K562 (cell line): ENCODE results near the gene INTS6L. TPM values are rescaled to one million over a fixed set of nuclear protein-coding genes. Genes with fewer than 3 reads are reported as not detected.

ENCODE experiments used
- ATAC-seq: fragments of 200-7000 bp; cut with Tn5 transposase; 3 replicates; pipeline ENCODE4 v1.9.1; 2020; ENCODE audit warnings: moderate library complexity
- BruUV-seq: library from RNA; stranded (reverse); fragments of 400-500 nt; replicated peaks from 2 replicates; lab custom pipeline; 2021; lab: Mats Ljungman, UMichigan
- CTCF ChIA-PET: fragments of 300-600 bp; formaldehyde crosslinking; extraction: SDS; loops from one replicate; lab custom pipeline; 2021; ENCODE audit warnings: low intra/inter-chr PET ratio; lab: Yijun Ruan, JAX
- POLR2A ChIA-PET: fragments of 300-600, 350-650 bp; sonication (Branson Sonifier 250); formaldehyde crosslinking; extraction: SDS; loops from one replicate; lab custom pipeline; 2021; ENCODE audit warnings: antibody characterized with exemption, inconsistent platforms; lab: Yijun Ruan, JAX
- DNase-seq, 4 experiments: peaks; one replicate each; pipeline versions ENCODE4 v3.0.0 to v3.0.0-alpha.2; 2011 to 2018; ENCODE audit warnings: low spot score in 3 of 4, mixed read lengths in 3 of 4; ENCODE audit errors: extremely low read depth in 1 of 4
- FAIRE-seq: peaks from 2 replicates; lab custom pipeline; 2011; peaks lifted over from hg19 to GRCh38; lab: Jason Lieb, UNC
- H2AFZ ChIP-seq: 2 replicates; pipeline ENCODE4 v1.6.0; 2011; ENCODE audit warnings: low read depth, low read length, control low read depth, inconsistent platforms
- H3K27ac ChIP-seq: fragments of 200-600 bp; 3 replicates; pipeline ENCODE4 v1.8.0; 2011; ENCODE audit warnings: low read depth, mild to moderate bottlenecking, control low read depth, inconsistent platforms, low read length, moderate library complexity, mixed read lengths; ENCODE audit errors: extremely low read depth
- H3K27me3 ChIP-seq, 2 experiments: fragments of 300-600 bp in 1 of 2; 2 replicates in 1 of 2; 3 replicates in 1 of 2; pipeline versions ENCODE4 v1.6.0 to v1.8.0; 2011; ENCODE audit warnings: inconsistent platforms in 2 of 2, low read length in 2 of 2, mild to moderate bottlenecking in 1 of 2, mixed read lengths in 1 of 2, moderate library complexity in 1 of 2; ENCODE audit not compliant: control insufficient read depth in 2 of 2, insufficient read depth in 2 of 2
- H3K36me3 ChIP-seq: fragments of 300-600 bp; 3 replicates; pipeline ENCODE4 v1.8.0; 2011; ENCODE audit warnings: mild to moderate bottlenecking, low read length, inconsistent platforms; ENCODE audit not compliant: control insufficient read depth, insufficient read depth
- H3K4me1 ChIP-seq, 2 experiments: fragments of 200-600 bp in 1 of 2; replicated peaks in 1 of 2; 2 replicates in 1 of 2; 3 replicates in 1 of 2; pipeline versions ENCODE4 v1.5.1 to v1.8.0; 2011; ENCODE audit warnings: inconsistent platforms in 2 of 2, low read length in 2 of 2, mild to moderate bottlenecking in 1 of 2, mixed read lengths in 1 of 2, moderate library complexity in 1 of 2; ENCODE audit not compliant: control insufficient read depth in 2 of 2, insufficient read depth in 2 of 2
- H3K4me2 ChIP-seq: 2 replicates; pipeline ENCODE4 v1.6.1; 2011; ENCODE audit warnings: low read length, control low read depth, inconsistent platforms, mixed read lengths; ENCODE audit not compliant: insufficient read depth
- H3K4me3 ChIP-seq: fragments of 200-600 bp; sonication (generic), shearing (Covaris generic); 2 replicates; pipeline ENCODE4 v1.5.1; 2016; ENCODE audit warnings: control low read depth, inconsistent platforms
- H3K79me2 ChIP-seq: fragments of 200-600 bp; 3 replicates; pipeline ENCODE4 v1.8.0; 2011; ENCODE audit warnings: low read length, inconsistent platforms; ENCODE audit not compliant: control insufficient read depth, insufficient read depth
- H3K9ac ChIP-seq, 2 experiments: 2 replicates each; pipeline versions ENCODE4 v1.6.0 to v1.6.1; 2011; ENCODE audit warnings: low read depth in 2 of 2, low read length in 2 of 2, control low read depth in 1 of 2, inconsistent platforms in 1 of 2, mild to moderate bottlenecking in 1 of 2, mixed read lengths in 1 of 2; ENCODE audit not compliant: insufficient read depth in 1 of 2
- H3K9me1 ChIP-seq: one replicate; pipeline ENCODE4 v1.6.0; 2011; ENCODE audit warnings: inconsistent platforms, mild to moderate bottlenecking, low read length, moderate library complexity; ENCODE audit not compliant: control insufficient read depth, insufficient read depth
- H3K9me3 ChIP-seq: replicated peaks from 2 replicates; pipeline ENCODE4 v1.5.1; 2011; ENCODE audit warnings: low read depth, low read length, inconsistent platforms; ENCODE audit not compliant: control insufficient read depth, insufficient read depth
- H4K20me1 ChIP-seq: replicated peaks from 2 replicates; pipeline ENCODE4 v1.6.1; 2011; ENCODE audit warnings: low read length, inconsistent platforms, mixed read lengths; ENCODE audit not compliant: control insufficient read depth, insufficient read depth
- CSDE1 ChIP-seq, 2 experiments: fragments of 450-650 bp; IDR thresholded peaks; 2 replicates each; pipeline ENCODE4 v1.6.1; 2016; ENCODE audit warnings: mild to moderate bottlenecking in 1 of 2
- GATAD2B ChIP-seq: fragments of 450-650 bp; IDR thresholded peaks from 2 replicates; pipeline ENCODE4 v1.6.1; 2017; ENCODE audit warnings: mild to moderate bottlenecking, borderline replicate concordance
- HLTF ChIP-seq: fragments of 450-650 bp; IDR thresholded peaks from 2 replicates; pipeline ENCODE4 v1.6.1; 2016
- HOXB6 ChIP-seq: fragments of 250-450 bp; sonication (Bioruptor Pico); IDR thresholded peaks from 2 replicates; pipeline ENCODE4 v1.5.1; 2022; ENCODE audit warnings: mild to moderate bottlenecking, borderline replicate concordance
- RBM14 ChIP-seq: fragments of 200-400 bp; formaldehyde crosslinking; IDR thresholded peaks from 2 replicates; pipeline ENCODE4 v1.6.1; 2018; ENCODE audit warnings: low read depth, mild to moderate bottlenecking, low read length, moderate library complexity, borderline replicate concordance; ENCODE audit not compliant: insufficient read depth
- SMAD2 ChIP-seq: fragments of 150-350 bp; IDR thresholded peaks from 2 replicates; pipeline ENCODE4 v1.6.1; 2014; ENCODE audit warnings: low read depth, mild to moderate bottlenecking, low read length
- TEAD1 ChIP-seq, 2 experiments: fragments of 450-650 bp in 1 of 2; sonication (generic) in 1 of 2; formaldehyde crosslinking; IDR thresholded peaks; 2 replicates each; pipeline versions ENCODE4 v1.4.0 to v1.8.0; 2020 to 2022; ENCODE audit warnings: mild to moderate bottlenecking in 2 of 2, missing genetic modification reagents in 1 of 2
- XRCC4 ChIP-seq: IDR thresholded peaks from one replicate; pipeline ENCODE4 v1.6.1; 2011; ENCODE audit not compliant: insufficient read depth, insufficient read length; ENCODE audit errors: extremely low read depth
- ZFP36 ChIP-seq: fragments of 150-350 bp; IDR thresholded peaks from 2 replicates; pipeline ENCODE4 v1.6.1; 2018; ENCODE audit warnings: low read length, low read depth; ENCODE audit not compliant: partially characterized antibody
- ZNF174 ChIP-seq: fragments of 250-450 bp; sonication (Bioruptor Pico); IDR thresholded peaks from 2 replicates; pipeline ENCODE4 v1.4.0; 2020; ENCODE audit warnings: mild to moderate bottlenecking
- WGBS: fragments of 100-300 bp; shearing (Covaris generic); methylation state at CpG from one replicate; pipeline ENCODE4 v1.1.6; 2016; ENCODE audit warnings: low coverage, mixed read lengths; ENCODE audit not compliant: insufficient coverage; ENCODE audit errors: missing lambda C conversion rate; 5-methylcytosine and 5-hydroxymethylcytosine counted together
- in situ Hi-C: fragments of 300-500 bp; cut with MboI; formaldehyde crosslinking; loops from 4 replicates; pipeline ENCODE4 v1.15.0; 2018; ENCODE audit warnings: inconsistent platforms, mixed read lengths
- intact Hi-C: fragments of 100-400 bp; cut with micrococcal nuclease; formaldehyde crosslinking; loops from 2 replicates; pipeline ENCODE4 v1.14.2; 2022
- polyA plus RNA-seq, 8 experiments: library from polyadenylated mRNA; depleted of rRNA in 4 of 8; stranded (reverse) in 5 of 8; unstranded in 3 of 8; fragments of >200 nt; fragmentation: Nextera tagmentation in 2 of 8; fragmentation: Illumina TruSeq in 1 of 8; extraction: Ambion mirVana in 2 of 8; extraction: Trizol in 1 of 8; gene quantifications; 2 replicates each; pipeline versions ENCODE4 v1.2.1 to v1.2.3, GENCODE V29; 2011 to 2014; ENCODE audit warnings: inconsistent platforms in 1 of 8, missing spikeins in 1 of 8
- total RNA-seq, 7 experiments: library from RNA; depleted of rRNA in 6 of 7; stranded (reverse); fragments of >200 nt in 6 of 7; fragmentation: Illumina TruSeq in 2 of 7; extraction: Trizol in 2 of 7; gene quantifications; 2 replicates each; pipeline versions ENCODE4 v1.2.1 to v1.2.3, GENCODE V29; 2011 to 2021; ENCODE audit warnings: low replicate concordance in 1 of 7
- TF ChIP-seq, protein P1 (sequence below): sonication (generic); formaldehyde crosslinking; IDR thresholded peaks from 2 replicates; pipeline ENCODE4 v1.8.0; 2022; ENCODE audit warnings: missing genetic modification reagents, mild to moderate bottlenecking, moderate library complexity, borderline replicate concordance
- TF ChIP-seq, protein P2 (sequence below): sonication (generic); IDR thresholded peaks from 2 replicates; pipeline ENCODE4 v1.6.1; 2016
- TF ChIP-seq, protein P3 (sequence below): fragments of 450-650 bp; IDR thresholded peaks from 2 replicates; pipeline ENCODE4 v1.6.1; 2016; ENCODE audit warnings: low read depth

Gene INTS6L
- total and polyA plus RNA-seq, 9 of the 15 experiments (the other 6 are each of a cell fraction or from before 2014, with no cell fraction given), result 6.1 to 44.9 (median 21.9) TPM

DNA sequence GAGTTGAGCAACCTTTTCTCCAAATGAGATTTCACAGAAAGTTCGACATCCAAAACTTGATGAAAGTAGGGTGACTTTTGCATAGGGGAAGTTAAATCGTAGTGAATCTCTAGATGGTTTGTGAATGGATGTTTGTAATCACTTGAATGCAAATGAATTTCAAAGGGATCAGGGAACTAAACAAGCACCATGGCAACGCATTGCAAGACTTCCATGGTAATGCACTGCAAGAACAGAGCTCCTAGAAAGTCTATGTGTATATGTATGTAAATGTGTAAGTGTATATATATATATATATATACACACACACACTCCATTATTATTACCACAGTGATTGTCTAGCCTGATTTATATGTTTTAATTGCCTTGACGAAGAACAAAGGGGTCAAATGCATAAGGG, 27.3 kb downstream of the INTS6L start (continued):
- TF ChIP-seq CSDE1 (IDR thresholded peaks at IDR 0.05) (no peak), RBM14 (no peak), ZFP36 (no peak), ZNF174 (CRISPR knock-in tag) (no peak), XRCC4 (no peak), SMAD2 (no peak)
- TF ChIP-seq, protein P1, sequence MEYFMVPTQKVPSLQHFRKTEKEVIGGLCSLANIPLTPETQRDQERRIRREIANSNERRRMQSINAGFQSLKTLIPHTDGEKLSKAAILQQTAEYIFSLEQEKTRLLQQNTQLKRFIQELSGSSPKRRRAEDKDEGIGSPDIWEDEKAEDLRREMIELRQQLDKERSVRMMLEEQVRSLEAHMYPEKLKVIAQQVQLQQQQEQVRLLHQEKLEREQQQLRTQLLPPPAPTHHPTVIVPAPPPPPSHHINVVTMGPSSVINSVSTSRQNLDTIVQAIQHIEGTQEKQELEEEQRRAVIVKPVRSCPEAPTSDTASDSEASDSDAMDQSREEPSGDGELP (CRISPR knock-in tag), result no peak
- TF ChIP-seq, all 486 proteins: peak for 0

DNA sequence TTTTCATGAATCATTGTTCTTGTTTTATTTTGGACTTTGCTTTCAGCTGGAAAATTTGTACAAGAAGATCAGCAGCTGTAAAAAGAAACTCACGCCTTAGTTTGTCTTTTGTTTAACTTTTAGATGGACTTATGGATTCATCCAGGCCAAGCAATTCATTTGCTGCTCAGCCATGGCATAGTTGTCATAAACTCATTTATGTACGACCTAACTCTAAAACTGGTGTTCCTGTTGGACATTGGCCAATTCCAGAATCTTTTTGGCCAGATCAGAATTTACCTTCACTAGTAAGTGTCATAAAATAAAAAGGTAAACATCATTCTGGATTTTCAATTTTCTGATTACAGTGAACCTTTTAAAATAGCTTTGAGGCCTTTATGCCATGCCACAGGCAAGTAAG, 29.1 kb downstream of the INTS6L start:
- Histone ChIP-seq H3K9ac (no peak overlapping the region), H3K36me3 (peaks cover 82% of the 10 kb centered on the region), H3K79me2 (peaks cover 9% of the 10 kb centered on the region; the same call in 1 of the 3 replicates), H3K27ac (no peak overlapping the region), H3K4me1 (no peaks in the 10 kb centered on the region), H3K9me3 (no peaks in the 10 kb centered on the region), H3K9me1 (no peaks in the 10 kb centered on the region), H3K27me3 (no peaks in the 10 kb centered on the region), H3K4me2 (no peak overlapping the region), H4K20me1 (no peaks in the 10 kb centered on the region), H2AFZ (no peak overlapping the region), H3K4me3 (no peak overlapping the region)
- no peak for DNase-seq
- no peak for FAIRE-seq
- 88% methylated on average over 2 of the region's 2 CpGs for WGBS
- CTCF ChIA-PET, result no interaction called here
- no peak for ATAC-seq
- intact Hi-C loops, result loop anchor here (10.0 kb wide), 1 partner anchor 65 kb away; no protein-coding TSS in a partner anchor
- POLR2A ChIA-PET, result no interaction called here
- in situ Hi-C loops, result no loop called here
- BruUV-seq, result no TSS peak
- no peak for TF ChIP-seq HLTF
- TF ChIP-seq, protein P2, sequence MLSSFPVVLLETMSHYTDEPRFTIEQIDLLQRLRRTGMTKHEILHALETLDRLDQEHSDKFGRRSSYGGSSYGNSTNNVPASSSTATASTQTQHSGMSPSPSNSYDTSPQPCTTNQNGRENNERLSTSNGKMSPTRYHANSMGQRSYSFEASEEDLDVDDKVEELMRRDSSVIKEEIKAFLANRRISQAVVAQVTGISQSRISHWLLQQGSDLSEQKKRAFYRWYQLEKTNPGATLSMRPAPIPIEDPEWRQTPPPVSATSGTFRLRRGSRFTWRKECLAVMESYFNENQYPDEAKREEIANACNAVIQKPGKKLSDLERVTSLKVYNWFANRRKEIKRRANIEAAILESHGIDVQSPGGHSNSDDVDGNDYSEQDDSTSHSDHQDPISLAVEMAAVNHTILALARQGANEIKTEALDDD, result no peak
- TF ChIP-seq TEAD1 (CRISPR knock-in tag; IDR thresholded peaks at IDR 0.05), result no peak
- no peak for TF ChIP-seq HOXB6 (CRISPR knock-in tag)
- TF ChIP-seq, protein P3, sequence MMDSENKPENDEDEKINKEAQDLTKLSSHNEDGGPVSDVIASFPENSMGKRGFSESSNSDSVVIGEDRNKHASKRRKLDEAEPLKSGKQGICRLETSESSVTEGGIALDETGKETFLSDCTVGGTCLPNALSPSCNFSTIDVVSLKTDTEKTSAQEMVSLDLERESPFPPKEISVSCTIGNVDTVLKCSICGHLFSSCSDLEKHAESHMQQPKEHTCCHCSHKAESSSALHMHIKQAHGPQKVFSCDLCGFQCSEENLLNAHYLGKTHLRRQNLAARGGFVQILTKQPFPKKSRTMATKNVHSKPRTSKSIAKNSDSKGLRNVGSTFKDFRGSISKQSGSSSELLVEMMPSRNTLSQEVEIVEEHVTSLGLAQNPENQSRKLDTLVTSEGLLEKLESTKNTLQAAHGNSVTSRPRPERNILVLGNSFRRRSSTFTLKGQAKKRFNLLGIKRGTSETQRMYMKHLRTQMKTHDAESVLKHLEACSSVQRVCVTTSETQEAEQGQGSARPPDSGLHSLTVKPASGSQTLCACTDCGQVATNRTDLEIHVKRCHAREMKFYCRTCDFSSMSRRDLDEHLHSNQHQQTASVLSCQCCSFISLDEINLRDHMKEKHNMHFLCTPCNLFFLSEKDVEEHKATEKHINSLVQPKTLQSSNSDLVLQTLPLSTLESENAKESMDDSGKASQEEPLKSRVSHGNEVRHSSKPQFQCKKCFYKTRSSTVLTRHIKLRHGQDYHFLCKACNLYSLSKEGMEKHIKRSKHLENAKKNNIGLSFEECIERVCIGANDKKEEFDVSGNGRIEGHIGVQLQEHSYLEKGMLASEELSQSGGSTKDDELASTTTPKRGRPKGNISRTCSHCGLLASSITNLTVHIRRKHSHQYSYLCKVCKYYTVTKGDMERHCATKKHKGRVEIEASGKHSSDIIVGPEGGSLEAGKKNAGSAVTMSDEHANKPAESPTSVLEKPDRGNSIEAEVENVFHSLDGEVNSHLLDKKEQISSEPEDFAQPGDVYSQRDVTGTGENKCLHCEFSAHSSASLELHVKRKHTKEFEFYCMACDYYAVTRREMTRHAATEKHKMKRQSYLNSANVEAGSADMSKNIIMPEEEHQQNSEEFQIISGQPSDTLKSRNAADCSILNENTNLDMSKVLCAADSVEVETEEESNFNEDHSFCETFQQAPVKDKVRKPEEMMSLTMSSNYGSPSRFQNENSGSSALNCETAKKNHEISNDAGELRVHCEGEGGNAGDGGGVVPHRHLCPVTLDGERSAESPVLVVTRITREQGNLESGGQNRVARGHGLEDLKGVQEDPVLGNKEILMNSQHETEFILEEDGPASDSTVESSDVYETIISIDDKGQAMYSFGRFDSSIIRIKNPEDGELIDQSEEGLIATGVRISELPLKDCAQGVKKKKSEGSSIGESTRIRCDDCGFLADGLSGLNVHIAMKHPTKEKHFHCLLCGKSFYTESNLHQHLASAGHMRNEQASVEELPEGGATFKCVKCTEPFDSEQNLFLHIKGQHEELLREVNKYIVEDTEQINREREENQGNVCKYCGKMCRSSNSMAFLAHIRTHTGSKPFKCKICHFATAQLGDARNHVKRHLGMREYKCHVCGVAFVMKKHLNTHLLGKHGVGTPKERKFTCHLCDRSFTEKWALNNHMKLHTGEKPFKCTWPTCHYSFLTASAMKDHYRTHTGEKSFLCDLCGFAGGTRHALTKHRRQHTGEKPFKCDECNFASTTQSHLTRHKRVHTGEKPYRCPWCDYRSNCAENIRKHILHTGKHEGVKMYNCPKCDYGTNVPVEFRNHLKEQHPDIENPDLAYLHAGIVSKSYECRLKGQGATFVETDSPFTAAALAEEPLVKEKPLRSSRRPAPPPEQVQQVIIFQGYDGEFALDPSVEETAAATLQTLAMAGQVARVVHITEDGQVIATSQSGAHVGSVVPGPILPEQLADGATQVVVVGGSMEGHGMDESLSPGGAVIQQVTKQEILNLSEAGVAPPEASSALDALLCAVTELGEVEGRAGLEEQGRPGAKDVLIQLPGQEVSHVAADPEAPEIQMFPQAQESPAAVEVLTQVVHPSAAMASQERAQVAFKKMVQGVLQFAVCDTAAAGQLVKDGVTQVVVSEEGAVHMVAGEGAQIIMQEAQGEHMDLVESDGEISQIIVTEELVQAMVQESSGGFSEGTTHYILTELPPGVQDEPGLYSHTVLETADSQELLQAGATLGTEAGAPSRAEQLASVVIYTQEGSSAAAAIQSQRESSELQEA, result no peak
- TF ChIP-seq GATAD2B, result no peak
- TF ChIP-seq CSDE1 (IDR thresholded peaks at IDR 0.05), result no peak
